NCI-H1930 (cell line): ENCODE results near the gene SCG5.

Experiments used
- DNase-seq, 2 experiments: peaks; one replicate each; lab custom pipeline; 2025; lab: John Stamatoyannopoulos, UW

The SCG5 gene

DNA sequence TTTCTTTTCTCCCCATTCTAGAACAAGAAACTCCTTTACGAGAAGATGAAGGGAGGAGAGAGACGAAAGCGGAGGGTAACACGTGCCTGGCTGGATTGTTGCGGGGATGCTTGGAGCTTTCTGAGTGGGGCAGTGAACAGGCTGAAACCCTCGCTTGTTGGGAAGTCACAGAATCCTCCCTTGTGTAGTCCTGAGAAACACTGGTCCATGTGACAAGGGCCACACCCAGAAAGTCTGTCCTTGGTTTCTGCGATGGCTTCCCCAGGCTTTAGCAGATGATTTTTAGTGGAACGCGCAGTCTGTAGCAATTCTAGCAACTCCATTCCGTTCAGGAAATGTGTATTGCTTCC lies 50.2 kb downstream of the SCG5 start:
- DNase-seq: no peak

DNA sequence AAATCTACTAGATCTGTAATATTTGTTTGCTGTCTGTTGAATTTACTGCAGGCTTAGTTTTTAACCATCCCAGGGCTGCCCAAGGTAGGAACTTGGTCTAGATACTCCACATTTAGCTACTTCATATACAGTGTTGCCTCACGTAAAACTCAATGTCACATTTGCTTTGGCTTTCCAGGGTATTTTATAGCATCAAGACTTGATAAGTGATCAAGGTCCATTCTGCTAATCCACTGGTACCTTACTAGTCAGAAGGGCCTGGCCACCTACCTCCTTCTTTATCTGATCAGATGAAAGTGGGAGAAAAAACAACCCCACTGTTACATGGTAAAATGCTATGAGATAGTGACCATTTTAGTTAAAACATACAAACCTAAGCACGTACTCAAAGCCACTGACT lies 50.8 kb downstream of the SCG5 start:
- DNase-seq: no peak

DNA sequence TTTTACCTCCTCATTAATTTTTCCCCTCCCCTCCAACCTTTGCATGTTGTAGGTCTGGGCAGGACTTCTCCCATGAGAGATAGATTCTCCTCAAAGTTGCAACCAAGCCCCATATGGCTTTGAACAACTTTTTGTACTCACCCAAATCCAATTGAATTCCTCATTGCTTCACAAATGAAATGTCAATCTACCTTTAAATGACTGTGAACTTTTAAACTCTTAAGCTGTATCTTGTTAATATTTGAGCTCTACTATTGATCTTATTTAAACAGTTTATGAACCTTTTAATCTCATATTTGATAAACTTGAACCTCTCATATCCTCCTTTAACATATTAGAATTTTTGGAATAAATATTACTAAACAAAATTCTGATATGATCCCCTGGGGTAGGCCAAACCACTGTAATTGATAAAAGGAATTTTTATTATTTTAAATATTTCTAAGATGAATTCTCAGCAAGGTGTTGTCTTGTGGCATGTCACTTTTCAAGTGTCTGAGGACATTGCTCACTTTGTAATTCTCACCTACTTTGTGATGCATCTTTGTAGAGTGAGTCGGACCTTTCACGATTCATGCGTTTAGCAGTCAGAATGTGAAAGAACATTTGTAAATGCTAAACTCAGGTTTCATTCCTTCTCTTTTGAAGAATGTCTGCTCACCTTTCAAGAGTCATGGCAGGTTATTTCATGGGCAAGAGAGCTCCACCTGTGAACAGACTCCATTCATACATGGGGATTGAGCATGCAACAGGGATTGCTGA lies 52.9 kb downstream of the SCG5 start:
- DNase-seq: no peak

DNA sequence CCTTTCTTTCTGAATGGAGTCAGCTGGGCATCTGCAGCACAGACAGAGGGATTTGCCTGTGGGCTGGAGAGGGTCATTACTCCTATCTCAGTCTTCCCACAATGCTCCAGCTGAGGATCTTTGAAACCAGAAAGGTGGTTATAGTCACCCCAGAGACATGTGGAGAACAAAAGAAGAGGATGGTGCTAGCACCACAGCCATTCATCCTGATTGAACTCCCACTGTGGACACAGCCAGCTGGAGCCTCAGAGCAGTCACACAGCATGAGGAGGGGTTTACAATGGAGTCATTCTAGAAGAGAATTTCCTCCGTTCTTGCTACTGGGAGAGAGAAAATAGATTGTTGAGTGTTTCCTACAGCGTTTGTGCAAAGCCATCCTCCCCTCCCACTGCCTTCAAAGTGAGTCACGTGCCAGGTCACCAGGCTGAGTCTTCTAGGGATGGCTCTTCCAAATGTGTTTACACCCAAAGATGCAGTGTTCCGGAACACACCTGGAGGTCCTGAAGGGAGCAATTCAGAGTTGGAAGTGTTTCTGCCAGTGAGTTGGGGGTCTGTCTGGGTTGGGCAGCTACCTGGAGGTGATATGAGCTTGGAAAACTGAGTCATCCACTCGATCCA lies 57.4 kb downstream of the SCG5 start:
- DNase-seq: no peak

DNA sequence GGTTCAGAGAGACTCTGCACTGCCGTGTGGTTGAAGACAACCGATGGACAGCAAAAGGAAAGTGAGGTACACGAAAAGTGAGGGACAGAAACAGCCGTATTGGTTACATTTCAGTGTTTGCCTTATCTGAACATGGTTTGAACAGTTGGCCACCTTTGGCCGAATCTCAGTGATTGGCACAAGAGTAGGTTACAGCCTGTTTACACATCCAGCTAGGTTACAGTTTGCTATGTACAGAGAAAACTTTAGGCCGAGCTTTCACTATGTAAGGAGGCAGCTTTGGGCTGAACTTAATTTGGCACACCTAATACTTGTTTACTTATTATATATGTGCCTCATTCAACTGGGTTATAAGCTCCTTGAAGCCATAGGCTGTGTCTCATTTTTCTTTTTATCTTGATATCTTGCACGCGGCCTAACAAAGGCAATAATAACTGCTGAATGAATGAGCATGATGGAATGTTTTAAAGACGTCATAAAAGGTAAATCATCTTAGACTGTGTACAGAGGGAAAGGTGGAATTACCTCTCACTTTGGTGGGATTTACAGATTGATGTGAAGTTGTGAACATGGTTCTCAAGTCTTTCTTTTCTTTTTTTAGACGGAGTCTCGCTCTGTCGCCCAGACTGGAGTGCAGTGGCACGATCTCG lies 59.1 kb downstream of the SCG5 start:
- no peak for DNase-seq

DNA sequence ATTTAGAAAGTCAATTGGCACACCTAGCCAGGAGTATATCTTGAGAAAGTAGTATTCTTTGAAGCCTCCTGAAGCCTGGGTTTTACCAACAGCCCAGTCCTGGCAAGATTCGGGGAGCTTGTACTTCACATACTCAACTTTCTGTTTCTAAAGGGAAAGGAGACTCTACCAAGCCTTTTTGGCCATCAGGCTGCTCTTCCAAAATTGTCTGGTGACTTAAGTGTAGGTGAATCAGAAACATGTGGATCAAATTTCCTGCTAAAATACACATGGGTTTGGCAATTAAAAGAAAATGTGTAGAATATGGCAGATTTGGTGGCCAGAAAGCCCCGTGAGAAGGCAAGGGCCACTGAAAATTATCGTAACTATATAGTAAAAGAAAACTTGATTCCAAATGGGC lies 60.4 kb downstream of the SCG5 start:
- no peak for DNase-seq

DNA sequence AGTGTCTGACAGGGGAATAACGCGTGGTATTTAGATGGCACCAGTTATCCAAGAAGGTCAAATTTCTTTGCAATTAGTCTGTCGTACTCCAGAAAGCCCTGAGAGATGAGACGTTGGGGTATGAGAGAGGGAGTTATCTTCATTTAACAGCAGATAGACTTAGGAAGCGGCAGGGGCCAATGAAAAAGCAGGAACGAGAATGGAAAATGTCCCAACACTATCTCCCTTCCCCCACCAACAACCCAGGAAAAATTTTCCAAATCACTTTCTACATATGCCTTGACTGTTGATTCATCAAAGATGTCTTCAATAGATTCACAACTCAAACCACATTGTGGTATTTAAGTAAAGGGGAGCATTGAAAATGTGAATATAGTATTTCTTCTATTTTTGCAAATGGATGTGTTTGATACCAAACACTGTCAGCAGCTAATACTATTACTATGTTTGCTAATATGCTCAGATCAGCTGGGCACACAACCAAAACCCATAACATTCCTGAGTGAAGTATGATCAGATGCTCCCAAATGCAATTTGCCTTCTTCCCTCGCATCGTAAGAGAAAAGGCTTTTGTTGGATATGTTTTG lies 63.0 kb downstream of the SCG5 start:
- DNase-seq: no peak

DNA sequence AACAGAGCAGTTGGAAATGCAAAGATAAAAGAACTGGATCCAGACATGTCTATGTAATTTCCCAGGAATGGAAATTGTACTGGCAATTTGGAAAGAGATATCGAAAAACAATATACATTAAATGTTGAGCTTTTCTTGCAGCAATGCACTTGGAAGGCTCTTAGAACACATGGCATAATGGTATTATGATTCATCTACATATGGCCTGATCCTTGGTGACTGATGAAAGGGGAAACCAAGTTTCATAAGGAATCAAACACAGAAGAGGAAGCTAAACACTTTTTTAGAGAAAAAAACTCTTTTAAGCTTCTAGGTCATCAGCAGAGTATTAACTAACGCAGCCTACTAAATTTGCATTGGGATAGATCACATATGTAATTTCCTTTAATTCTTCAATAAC lies 63.9 kb downstream of the SCG5 start:
- DNase-seq: no peak

DNA sequence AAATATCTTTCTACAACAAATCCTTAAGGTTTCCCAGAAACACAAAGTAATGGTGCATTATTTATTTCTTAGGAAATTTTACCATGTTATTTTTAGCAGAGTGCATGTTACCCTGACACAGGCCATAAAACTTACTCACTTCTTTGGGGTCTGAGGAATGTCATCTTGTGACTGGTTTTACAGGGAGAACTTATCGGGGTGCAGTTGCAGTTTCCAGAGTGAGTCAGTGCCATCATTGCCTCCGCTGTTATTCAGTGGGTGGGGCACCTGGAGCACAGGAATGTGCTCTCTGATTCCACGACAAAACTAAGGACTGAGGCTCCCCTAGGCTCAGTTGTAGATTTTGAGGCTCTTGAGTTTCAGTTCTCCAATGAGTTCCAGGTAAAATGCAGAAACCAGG lies 65.2 kb downstream of the SCG5 start:
- no peak for DNase-seq

DNA sequence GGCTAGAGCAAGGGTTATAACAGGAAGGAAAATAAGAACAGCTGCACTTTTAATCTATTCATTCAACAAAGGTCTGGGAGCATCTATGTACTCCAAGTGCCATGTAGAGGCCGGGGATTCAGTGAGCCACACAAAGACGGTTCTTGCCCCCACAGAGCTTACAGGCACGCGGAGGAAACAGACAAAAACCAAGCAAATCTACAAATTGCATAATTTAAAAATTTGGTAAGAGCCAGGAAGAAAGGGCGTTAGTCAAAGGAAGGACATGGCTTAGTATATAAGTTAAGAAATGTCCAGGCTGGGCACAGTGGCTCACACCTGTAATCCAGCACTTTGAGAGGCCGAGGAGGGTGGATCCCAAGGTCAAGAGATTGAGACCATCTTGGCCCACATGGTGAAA lies 65.9 kb downstream of the SCG5 start:
- DNase-seq: no peak

DNA sequence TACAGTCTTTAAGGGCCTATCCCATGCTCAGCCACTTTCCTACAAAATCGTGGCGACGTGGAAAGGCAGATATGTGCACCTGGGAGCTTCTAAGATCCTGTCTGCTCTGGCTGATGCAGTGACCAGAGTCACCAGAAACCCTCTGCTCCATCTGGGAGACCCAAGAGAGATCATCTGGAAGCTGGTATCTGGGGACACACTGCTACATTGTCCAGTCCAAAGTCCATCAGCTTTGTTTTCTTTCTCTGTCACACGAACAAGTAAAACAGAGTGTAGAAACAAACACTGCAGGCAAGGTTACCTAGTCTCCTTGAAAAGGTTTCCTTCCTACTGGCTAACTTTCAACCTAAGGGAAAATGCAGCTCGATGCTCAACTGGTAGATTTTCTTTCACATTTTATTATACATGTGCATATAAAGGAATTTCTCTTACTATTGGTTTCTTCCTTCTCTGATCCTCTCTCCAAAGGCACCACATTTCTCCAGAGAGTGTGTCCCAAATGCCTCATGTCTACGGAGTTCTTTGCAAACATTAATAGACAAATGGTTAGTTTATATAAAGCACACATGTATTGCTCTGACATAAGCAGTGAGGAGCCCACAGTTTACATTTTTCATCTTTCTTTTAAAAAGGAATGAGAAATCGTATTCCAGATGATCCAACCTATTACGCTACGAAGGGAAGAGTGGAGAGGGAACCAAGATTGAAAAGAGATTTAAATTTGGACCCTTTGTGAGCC lies 68.0 kb downstream of the SCG5 start:
- no peak for DNase-seq

DNA sequence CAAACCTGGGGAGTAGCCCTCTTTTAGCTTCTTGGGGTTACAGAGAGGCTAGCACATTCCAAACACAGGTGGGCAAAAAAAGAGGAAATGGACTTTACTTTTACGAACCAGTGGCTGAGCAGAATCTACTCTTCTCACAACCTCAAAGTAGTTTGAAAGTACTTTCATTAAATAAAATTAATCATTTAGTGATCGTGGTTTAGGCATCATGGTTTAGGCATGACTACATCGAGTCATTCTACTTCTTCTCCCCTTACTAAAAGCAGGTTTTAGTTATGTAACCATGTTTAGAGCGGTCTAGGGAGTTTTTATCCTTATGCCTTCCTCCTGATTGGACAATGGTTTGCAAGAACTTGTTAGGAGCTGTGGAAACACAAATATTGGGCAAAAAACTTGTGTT lies 73.8 kb downstream of the SCG5 start:
- no peak for DNase-seq

DNA sequence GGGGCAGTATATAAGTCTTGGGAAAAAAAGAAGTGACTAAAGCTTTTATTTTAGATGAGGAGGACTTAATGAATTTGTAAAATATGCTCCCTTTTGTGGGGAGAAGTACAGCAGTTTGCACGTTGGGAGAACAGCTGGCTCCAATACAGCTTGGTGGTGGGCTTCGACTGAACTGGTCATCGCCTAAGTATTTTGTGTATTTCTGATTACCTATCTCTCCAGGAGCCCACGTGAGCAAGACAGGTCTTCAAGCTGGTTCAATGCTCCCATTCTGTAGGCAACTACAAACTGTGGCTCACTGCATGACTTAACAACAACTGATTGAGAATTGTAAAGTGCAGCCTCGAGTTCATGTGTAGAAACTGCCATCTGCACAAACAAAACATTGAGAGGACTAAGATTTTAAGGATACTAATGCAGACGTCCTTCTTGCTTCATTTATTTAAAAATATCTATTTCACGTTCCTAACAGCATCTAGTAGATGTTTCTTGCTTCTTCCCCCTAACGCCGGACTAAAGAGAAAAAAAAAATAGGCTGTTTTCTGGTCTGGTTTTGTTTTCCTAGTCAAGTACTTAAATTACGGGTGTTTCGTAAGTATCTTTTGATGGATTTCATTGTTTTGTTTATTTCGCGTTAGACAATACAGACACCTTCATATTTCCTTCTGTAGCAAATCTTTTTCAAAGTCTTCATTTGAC lies 74.9 kb downstream of the SCG5 start:
- DNase-seq: no peak

DNA sequence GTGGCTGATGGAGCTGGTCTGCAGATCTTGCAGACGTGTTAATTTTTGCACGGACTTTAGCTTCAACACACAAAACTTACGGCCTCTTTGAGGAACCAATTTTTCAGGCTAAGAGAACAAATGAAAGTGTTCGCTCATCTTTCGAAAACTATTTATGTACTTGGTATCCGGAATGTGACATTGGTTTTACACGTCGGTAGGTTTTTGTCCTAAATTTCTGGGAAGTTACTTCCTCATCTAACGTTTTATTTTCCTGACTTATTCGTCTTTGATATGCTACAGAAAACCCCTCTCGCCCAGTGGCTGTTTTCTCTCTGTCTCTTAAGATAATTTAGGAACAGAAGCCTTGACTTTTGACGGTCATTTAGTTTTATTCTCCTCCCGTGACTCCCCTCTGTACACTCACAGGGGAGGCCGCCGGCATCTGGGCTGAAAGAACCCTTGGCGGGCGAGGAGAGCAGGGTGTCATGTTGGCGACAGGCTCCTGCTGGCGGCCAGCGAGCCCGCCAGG lies 75.5 kb downstream of the SCG5 start:
- DNase-seq: no peak

DNA sequence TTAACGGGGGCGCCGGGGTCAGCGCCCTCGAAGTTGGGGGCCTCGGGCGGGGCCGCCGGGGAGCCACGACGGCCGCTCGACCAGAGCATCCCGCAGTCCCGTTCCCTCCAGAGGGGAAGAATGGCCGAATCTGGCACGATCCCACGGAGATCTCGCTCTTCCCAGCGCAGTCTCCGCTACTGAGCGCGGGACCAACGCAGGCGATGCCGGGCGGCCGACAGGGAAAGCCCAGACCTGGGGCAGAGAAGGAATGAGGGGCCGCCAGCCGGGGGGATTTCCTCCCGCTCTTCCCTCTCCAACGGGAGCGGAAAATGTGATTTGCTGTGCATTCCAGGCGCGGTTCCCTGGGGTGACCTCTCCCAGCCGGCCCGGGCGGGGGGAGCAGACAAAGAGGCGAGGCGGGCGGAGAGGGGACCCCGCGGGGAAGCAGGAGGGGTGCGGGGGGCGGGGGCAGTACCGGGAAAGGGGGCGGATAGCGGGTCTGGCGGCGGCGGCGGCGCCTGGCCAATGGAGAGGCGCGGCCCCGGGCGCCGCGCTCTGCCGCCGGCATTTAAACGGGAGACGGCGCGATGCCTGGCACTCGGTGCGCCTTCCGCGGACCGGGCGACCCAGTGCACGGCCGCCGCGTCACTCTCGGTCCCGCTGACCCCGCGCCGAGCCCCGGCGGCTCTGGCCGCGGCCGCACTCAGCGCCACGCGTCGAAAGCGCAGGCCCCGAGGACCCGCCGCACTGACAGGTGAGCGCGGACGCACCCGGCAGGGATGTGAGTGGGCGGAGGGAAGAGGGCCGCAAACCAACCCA lies 76.1 kb downstream of the SCG5 start, which contains the start of gene GREM1:
Gene GREM1, plus strand, starts transcription at position 579 of the 801 bp plus-strand sequence. CDS start 12,687 bp downstream, outside the sequence.
- DNase-seq: peak; percentile 15 to 43

DNA sequence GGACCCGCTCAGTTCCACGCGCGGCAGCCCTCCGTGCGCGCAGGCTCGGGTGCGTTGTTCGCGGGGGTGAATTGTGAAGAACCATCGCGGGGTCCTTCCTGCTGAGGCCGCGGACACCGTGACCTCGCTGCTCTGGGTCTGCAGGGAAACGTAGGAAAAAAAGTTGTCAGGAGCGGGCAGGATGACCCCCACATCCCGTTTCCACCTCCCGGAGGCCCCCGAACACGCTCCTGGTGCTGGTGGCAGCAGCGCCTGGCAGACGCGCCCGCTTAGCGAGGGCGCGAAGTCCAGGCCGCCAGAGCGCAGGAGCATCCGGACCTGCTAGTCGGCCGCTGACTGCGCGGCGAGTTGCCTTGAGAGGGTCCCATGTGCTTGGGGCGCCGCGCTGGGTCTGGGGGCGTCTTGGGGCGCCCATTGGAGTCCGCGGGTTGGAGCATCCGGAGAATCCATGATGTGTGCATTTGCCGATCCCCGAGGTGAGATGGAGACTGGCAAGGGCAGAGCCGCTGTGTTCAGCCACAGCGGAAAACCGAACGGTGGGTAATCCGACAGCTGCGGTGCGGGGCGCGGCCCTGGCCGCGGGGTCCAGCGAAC lies 76.8 kb downstream of the SCG5 start:
- no peak for DNase-seq

DNA sequence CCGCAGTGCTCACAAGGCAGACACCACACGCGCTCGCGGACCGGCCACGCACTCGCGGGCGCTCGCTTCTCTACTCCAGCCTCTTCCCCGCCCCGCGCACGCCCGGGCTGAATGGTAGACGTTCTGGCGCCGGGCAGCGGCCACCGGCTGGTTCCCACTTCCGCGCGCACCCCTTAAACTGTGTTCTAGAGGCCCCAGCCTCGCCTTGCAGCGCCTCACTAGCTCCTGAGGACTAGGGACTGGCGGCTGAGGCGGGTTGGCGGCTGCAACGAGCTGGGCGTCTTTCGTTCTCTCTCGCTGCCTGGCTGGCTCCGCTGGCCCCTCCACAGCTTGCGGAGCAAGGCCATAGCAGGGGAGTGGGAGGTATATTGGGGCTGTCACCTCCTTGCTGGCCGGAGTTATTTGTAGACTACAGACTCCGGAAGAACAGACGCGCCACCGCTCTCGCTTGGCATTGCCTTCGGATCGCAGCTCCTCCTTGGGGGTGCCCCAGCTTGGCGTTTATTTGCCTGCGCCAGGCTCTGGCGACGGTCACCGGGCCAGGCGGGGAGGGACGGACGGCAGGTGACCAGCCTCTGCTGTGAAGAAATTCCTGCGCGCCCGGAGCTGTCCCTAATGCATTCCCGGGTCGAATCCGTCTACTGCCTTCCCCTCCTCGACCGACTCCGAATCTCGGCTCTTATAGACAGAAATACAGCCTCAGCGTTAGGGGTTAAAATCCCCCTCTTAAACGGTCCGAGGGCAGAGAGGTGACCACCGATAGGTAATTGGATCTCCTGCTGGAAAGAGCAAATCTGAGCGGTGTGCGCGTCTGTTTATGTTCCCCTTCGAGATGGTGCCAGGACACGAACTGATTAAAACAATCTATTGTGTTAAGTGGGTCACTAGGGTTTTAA lies 77.6 kb downstream of the SCG5 start:
- peak in 1 of 2 experiments; percentile 7 for DNase-seq

DNA sequence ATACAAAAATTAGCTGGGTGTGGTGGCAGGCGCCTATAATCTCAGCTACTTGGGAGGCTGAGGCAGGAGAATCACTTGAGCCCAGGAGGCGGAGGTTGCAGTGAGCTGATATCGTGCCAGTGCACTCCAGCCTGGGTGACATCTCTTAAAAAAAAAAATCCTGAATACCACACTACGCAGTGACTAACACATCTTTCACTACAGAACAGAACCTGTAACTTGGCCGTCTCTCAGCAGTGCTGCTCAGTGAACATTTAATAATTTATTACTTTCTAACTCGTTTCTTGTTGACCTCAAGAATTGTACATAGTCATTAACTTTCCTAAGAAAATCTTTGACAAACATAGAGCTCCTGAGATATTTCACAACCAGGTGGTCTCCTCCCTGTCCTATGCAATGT lies 80.1 kb downstream of the SCG5 start:
- DNase-seq: no peak

DNA sequence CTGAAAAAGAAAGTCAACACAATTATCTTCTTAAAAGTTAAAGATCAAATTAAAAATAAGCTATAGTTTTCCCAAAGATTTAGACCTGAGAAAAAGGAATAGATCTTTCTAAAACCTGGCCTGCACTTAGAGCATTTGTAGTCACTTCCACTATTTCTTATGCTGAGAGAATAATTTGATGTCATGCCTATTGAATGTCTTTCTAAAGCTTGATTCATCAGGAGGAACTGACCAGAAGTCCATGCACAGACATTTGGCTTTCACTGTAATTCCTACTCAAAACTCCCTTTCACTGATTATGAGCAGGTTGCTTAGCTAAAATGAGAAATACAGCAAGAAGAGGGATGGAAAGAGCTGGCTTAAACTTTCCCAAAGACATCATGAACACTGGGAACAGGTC lies 80.6 kb downstream of the SCG5 start:
- no peak for DNase-seq
